HG03135 (cell line): ENCODE results near the gene GTF3C4.

ENCODE experiments used
- ATAC-seq: cut with Tn5 transposase; IDR thresholded peaks from one replicate; pipeline ENCODE4 v1.9.1; 2021; ENCODE audit warnings: mild to moderate bottlenecking, moderate library complexity; ENCODE audit not compliant: unreplicated experiment

GTF3C4 gene, protein sequence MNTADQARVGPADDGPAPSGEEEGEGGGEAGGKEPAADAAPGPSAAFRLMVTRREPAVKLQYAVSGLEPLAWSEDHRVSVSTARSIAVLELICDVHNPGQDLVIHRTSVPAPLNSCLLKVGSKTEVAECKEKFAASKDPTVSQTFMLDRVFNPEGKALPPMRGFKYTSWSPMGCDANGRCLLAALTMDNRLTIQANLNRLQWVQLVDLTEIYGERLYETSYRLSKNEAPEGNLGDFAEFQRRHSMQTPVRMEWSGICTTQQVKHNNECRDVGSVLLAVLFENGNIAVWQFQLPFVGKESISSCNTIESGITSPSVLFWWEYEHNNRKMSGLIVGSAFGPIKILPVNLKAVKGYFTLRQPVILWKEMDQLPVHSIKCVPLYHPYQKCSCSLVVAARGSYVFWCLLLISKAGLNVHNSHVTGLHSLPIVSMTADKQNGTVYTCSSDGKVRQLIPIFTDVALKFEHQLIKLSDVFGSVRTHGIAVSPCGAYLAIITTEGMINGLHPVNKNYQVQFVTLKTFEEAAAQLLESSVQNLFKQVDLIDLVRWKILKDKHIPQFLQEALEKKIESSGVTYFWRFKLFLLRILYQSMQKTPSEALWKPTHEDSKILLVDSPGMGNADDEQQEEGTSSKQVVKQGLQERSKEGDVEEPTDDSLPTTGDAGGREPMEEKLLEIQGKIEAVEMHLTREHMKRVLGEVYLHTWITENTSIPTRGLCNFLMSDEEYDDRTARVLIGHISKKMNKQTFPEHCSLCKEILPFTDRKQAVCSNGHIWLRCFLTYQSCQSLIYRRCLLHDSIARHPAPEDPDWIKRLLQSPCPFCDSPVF

GRCh38 chr9:132670457-132671391, at the start of gene GTF3C4:
Gene GTF3C4 (plus strand): TSS chr9:132670464. CDS start chr9:132670599, 135 bp downstream.
- peak; percentile 56 for ATAC-seq

DNA sequence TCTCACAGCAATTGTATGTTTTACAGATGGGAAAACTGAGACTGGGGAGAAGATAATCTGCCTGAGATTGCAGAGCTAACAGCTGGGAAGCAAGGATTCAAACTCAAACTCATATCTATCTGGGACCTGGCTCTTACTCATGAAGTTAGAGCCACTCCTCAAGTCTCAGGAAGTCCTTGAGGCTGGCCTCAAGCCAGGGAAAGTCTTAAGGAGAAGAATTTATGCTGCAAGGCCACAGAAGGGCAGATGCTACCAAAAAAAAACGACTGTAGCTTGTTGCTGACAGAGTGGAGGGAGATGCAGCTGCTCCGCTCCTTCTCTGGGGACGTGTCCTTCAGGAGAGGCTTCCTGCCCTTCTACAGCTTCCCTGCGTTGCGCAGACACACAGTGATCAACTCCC, 48.1 kb upstream of the GTF3C4 start:
- no peak for ATAC-seq

DNA sequence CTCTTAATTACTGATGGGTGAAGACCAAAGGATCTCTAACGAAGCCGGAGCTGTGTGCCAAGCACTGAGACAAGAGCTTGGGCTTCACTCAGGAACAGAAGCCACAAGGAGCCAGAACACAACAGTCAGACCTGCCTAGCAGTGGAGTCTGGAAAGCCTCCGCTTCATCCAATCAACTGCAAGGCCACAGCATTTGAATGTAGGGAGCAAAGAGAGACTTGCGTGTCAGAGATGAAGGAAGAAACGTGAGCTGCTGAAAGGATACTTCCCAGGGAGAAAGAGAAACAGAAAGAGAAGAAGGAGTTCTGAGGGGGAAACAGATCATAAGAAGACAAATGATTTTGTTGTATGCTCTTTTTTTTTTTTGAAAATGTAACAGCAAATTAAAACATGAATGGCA, 44.0 kb upstream of the GTF3C4 start:
- ATAC-seq, result no peak

DNA sequence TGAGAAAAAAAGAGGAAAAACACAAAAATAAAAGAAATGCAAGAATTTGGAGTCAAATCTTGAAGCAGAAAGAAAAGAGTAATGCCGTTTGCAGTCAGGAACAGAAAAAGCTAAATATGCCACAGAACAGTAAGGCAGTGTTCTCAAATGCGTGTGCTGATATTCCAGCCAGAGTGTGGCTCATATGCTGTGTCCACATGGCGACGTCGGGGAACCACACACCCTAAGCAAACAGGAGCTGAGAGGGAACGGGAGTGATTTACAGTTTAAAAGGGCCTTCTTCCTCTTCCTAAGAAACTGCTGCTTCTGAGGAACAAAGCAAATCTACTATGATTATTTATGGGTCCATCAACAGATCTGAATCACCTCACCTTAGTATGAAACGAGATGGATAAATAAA, 43.2 kb upstream of the GTF3C4 start:
- no peak for ATAC-seq

DNA sequence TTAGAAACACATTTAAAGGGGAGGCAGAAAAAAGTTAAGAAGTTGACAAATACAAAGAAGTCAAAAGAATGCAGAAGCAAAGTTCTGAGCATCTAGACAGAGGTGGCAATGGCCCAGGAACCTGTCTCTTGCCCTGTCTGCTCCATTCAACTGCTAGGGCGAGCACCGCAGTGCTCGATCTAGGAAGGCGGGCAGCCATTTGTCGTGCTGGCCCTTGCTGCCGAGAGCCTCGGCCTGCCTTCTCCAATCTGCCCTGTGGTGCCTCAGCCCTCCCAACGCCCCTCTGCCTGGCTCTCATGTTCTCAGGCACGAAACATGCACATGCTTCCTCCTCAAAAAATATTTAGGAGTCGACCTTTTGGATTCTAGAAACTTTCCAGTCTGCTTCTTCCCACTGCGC, 42.7 kb upstream of the GTF3C4 start:
- ATAC-seq, result no peak

DNA sequence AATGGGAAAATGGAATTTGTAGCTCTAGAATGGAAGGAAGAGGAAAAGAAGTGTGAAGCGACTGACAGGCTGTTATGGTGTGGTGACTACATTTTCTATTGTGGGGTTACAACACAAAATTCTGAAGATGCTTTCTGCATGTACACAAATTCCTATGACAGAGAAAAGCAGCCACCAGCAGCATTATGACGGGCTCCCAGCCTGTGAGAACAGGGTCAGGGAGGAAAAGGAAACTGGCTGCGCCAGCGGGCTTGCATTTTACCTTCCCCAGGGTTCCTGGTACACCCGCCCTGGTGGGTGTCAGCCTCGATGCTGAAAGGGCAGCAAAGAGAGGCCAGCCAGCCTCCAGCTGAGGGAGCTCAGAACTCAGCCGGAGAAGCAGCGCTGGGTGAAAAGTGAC, 41.5 kb upstream of the GTF3C4 start:
- ATAC-seq, result no peak

DNA sequence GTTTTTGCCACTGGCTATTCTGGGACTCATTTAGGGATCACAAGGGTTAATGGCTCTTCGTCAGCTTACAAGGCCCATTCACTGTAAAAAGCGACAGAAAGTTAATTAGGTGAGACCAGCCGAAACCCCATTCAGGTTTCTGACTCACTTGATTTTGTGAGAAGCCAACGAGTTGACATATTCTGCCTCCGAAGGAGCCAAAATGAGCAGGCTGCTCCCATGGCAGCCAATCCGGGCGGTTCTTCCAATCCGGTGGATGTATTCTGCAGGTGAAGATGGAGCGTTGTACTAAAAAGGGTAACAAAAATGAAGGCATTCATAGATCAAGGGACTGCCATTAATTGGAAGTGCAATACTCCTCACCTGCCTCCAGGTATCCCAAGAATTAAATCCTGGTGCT, 40.1 kb upstream of the GTF3C4 start:
- no peak for ATAC-seq

- no peak for ATAC-seq
Observed at GRCh38 chr9:132630811-132631210, 39.5 kb upstream of the GTF3C4 start.

- no peak for ATAC-seq
Observed at GRCh38 chr9:132631280-132631679, 39.0 kb upstream of the GTF3C4 start.

DNA sequence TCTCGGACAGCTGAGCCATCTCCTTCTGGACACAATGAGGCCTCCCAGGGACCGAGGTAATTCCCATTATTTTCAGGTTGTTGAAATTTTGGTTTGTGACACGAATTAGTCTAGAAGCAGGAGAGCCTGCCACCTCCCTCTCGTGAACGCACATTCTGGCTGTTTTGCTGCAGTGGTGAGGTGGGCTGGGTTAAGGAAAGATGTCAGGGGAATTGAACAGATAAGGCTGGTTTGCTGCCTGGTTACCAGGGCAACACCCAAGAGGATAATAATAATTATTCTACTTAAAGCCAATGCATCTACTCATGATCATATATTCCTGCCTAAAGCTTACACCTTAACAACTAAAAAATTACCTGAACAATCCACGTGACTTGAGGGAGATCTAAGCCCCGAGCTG, 38.6 kb upstream of the GTF3C4 start:
- no peak for ATAC-seq

GRCh38 chr9:132632413-132633129, 37.7 kb upstream of the GTF3C4 start:
- no peak for ATAC-seq

DNA sequence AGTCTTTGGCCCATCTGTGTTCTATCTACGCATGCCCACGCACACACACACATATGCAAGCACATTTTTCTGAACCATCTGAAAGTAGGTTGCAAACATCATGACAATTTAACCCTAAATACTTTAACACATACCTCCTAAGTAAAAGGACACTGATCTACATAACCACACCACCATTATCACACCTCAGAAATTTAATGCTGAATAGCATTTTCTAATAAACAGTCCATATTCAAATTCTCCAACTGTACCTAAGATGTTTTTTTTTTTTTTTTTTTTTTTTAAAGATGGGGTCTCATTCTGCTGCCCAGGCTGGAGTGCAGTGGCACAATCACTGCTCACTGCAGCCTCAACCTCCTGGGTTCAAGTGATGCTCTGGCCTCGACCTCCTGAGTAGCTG, 35.9 kb upstream of the GTF3C4 start:
- ATAC-seq, result no peak

- no peak for ATAC-seq
Observed at GRCh38 chr9:132637351-132637750, 32.9 kb upstream of the GTF3C4 start.

DNA sequence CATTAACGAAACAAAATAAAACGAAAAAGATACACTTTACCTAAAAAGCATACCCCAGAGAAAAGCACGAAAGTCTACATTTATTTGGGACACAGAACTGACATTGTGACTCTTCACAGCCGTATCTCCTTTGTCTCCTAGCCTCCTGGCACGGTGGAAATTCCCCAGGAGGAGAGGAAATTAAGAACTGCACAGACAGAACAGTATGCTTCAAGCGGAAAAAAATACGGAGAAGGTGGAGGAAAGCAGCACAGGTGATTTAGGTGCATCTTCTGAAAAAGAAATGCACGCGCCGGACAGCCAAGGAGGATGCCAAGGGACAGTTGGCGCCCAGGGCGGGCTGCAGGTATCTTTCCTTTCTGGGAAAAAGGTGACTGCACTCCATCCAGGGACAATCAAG, 32.5 kb upstream of the GTF3C4 start:
- no peak for ATAC-seq

DNA sequence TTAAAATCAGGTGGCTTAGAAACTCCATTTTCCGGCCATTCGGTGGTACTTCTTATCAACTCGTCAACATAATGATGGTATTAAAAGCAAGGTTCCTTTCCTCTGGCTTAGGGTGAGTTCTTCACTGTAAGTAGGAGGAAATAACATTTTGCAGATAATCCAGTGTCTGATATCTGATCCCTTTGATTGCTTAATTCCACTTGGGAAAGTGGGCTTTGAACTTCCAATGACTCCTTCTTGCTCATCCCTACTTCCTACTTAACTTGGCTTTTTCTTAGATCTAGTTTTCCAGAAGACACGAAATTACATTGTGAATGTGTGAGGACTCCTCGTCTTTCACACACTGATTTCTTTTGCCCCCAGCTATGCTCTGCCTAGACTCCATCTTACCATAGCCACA, 32.0 kb upstream of the GTF3C4 start:
- ATAC-seq, result no peak

DNA sequence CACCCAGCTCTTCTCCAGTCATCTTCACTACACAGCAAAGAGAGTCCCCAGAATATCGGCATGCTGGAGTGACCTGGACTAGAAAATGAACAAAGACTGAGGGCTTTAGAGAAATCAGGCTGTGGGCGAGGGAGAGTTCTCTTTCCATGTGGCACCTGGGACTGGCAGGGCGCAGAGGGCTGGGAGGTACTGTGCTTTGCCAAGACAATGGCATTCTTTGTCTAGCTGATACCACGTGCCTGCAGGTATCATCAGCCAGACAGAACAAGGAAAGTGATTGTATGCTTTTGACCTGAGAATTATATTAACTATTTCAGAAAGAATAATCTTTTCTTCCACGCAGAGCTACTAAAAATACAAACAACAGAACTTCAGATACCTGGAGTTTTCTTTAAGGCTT, 30.9 kb upstream of the GTF3C4 start:
- ATAC-seq, result no peak

DNA sequence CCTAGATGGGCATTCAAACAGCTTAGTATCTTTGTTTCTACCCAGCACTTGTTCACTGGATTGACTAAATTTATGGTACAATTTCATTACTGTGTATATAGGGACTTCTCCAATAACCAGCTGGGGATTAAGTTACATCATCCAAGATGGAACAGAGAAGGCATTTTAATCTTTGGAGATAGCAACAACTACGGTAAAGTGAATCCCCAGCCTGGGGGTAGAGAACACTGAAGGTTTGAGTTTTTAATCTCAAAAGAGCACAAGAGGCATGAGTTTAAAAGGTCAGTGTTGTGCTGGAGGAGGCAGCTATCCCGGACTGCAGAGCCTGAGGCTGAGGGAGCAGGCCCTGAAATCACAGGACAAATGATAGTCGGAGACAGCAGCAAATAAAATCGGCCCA, 29.0 kb upstream of the GTF3C4 start:
- ATAC-seq, result no peak

- no peak for ATAC-seq
Observed at GRCh38 chr9:132644251-132644650, 26.0 kb upstream of the GTF3C4 start.

- ATAC-seq, result no peak
Observed at GRCh38 chr9:132645306-132645705, 25.0 kb upstream of the GTF3C4 start.

DNA sequence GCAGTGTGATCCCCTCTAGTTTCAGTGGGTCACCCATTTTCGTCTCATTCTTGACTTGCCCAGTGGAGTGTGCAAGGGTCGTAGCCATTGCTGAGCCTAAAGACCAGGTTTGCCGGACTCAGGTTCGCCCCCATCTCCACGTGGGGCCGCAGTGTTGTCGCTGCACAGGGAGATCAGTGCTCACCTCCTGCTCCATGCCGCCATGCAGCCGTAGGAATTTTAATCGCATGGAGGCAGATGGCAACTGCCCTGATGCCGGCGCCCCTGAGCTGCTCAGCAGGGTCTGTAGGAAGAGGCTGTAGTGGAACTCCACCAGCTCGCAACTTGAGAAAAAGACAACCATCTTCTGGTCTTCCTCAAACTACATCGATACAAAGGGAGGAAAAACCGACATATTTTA, 24.6 kb upstream of the GTF3C4 start:
- ATAC-seq, result no peak

- ATAC-seq, result no peak
Observed at GRCh38 chr9:132646726-132647125, 23.5 kb upstream of the GTF3C4 start.
